Measurements from ENCODE around the gene B4GALT1. TPM values are rescaled to one million over a fixed set of nuclear protein-coding genes. Genes with fewer than 3 reads are reported as not detected.
"Not testable (repeated sequence)": the region's sequence is repeated elsewhere in the genome, so short reads cannot be mapped to it uniquely, and the experiment has no call there.

The B4GALT1 gene
- total RNA-seq, 1 donor from 2014 or later = 41.0 TPM

DNA sequence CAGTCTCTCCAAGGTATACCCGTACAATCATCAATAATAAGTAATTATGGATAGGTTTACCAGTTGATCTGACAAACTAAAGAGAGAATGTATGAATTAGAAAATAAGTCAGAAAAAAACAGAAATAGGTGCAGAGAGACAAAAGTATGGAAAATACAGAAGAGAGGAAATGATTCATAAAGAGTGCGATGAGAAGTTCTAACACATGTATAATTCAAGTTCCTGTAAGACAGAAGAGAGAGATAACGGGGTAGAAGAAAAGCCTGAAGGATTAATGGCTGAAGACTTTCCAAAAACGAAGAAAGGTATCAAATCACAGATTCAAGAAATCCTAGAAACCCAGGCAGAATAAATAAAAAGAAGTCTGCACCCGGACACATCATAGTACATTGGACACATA, 74.5 kb downstream of the B4GALT1 start:
- ATAC-seq (ENCODE audit: poor library complexity) = no peak

GRCh38 chr9:33085672-33086071, 81.5 kb downstream of the B4GALT1 start:
- ATAC-seq (ENCODE audit: poor library complexity); DNase-seq; intact Hi-C loops (cut with DNase I): not testable (repeated sequence)

More for the DNA sequence above, 74.5 kb downstream of the B4GALT1 start:
- no peak for DNase-seq
- intact Hi-C loops (cut with DNase I) = no loop called here

DNA sequence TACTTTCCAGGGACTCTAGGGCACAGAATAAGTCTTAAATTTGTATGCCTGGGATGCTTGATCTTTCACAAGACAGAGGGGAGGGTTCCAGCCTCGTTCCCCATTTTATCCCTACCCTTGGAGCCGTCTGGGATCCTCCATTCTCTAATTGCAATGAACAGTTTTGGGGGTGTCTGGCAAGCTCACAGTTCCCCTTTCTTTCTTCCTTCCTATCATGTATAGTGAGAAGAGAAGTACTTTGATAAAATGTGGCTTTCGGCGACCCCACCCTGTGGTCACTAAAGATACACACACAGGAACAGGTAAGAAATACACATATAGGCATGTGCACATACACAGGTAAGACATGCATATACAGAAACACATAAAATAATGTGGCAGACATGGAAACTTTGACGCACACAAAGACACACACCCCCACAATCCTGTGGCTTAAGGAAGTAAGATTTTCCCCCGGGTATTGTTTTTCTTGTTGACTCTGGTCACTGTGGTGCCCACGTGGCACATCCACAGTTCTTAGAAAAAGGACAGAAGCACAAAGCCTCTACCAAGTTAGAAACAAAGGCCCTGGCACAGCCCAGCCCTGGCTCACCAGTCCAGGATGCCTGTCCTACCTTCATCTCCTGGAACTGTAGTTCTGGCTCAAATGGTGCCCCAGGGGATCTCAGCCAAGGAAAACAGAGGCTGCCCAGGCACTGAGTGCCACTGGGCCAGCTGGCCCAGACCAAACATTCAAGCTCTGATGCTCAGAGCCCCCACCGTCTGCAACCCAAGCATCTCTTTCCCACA, 84.4 kb downstream of the B4GALT1 start:
- peak; percentile 32 for ATAC-seq (ENCODE audit: poor library complexity)
- DNase-seq = no peak
- intact Hi-C loops (cut with DNase I) = no loop called here

DNA sequence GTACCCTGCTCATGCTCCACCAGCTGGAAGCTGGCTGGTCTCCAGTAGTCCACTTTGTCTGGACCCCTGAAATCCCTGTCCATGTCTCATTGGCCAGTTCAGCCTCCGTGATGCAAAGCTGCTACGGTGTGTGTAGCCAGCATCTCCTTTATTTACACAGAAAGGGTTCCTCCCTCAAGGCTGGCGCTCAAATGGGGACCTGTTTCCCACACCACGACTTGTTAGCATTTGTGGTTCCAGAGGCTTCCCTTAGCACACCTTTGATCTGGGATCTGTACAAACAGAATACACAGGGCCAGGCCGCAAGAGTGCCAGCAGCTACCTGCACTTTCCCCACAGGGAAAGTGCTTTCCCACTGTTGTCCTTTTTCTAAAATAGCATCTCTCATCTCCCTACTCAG, 85.0 kb downstream of the B4GALT1 start:
- intact Hi-C loops (cut with DNase I) = no loop called here
- ATAC-seq (ENCODE audit: poor library complexity) (no peak), DNase-seq (no peak)

GRCh38 chr9:33081128-33081851, 85.8 kb downstream of the B4GALT1 start:
- peak; percentile 69 for ATAC-seq (ENCODE audit: poor library complexity)
- DNase-seq = no peak

DNA sequence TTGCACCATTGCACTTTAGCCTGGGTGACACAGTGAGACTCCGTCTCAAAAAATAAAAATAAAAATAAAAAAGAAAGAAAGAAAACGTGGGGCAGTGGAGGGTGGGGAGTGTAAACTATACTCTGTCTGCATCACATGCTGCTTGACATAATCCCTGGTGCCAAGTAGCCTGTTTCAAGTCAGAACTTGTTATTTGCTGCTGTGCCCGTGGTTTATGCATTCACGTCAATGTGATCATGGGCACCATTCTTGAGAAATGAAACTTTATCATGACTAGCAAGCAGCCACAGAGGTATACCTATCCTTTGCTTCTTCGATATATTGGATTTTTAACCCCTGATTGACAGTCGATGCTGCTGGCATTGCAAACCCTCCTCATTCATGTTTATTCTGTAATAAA, 86.6 kb downstream of the B4GALT1 start:
- ATAC-seq (ENCODE audit: poor library complexity) (no peak), DNase-seq (no peak)
- intact Hi-C loops (cut with DNase I) = loop anchor here (2.0 kb wide), 1 partner anchor 90 kb away; no protein-coding TSS in a partner anchor

More at GRCh38 chr9:33081128-33081851, 85.8 kb downstream of the B4GALT1 start:
- intact Hi-C loops (cut with DNase I) = loop anchor here (1.0 to 2.0 kb wide), 2 partner anchors 90 to 144 kb away; no protein-coding TSS in a partner anchor

- intact Hi-C loops (cut with DNase I) = no loop called here
- ATAC-seq (ENCODE audit: poor library complexity) = peak; percentile 98
- peak; percentile 99 for DNase-seq
Measured at GRCh38 chr9:33076046-33077004, 90.8 kb downstream of the B4GALT1 start, which contains the start of gene SMU1. TSS of gene SMU1 (minus strand) at chr9:33076674. CDS start at chr9:33076608, 66 bp downstream.

- no peak for ATAC-seq (ENCODE audit: poor library complexity)
- DNase-seq = no peak
- intact Hi-C loops (cut with DNase I) = no loop called here
Measured at GRCh38 chr9:33068991-33069390, 98.1 kb downstream of the B4GALT1 start.

GRCh38 chr9:33065157-33066076, 101.7 kb downstream of the B4GALT1 start:
- intact Hi-C loops (cut with DNase I) = no loop called here
- no peak for DNase-seq
- ATAC-seq (ENCODE audit: poor library complexity) = no peak

Other genes starting within 250 kb of the B4GALT1 start
- gene APTX, start 165.7 kb downstream of the B4GALT1 start, total RNA-seq = 10.4 TPM
- gene DNAJA1, start 142.1 kb downstream of the B4GALT1 start, total RNA-seq = 74.5 TPM
- gene SMU1, start 90.7 kb downstream of the B4GALT1 start, total RNA-seq = 14.6 TPM
- gene SPINK4, start 72.8 kb upstream of the B4GALT1 start, total RNA-seq = not detected
- gene BAG1, start 97.4 kb upstream of the B4GALT1 start, total RNA-seq = 131 TPM
- 45.8 TPM for gene CHMP5, start 97.7 kb upstream of the B4GALT1 start, total RNA-seq
- gene NFX1, start 123.2 kb upstream of the B4GALT1 start, total RNA-seq = 26.2 TPM
- 155 TPM for gene AQP7, start 235.2 kb upstream of the B4GALT1 start, total RNA-seq

Data from Right ventricle myocardium superior (tissue), 1 donor.